HEK293T (cell line): ENCODE results near the gene CLSTN1.

ENCODE experiments used
- CTCF ChIA-PET: fragments of 350-600 bp; formaldehyde crosslinking; extraction: SDS; loops from one replicate; lab custom pipeline; 2021; ENCODE audit warnings: antibody characterized with exemption, inconsistent platforms; lab: Yijun Ruan, JAX
- POLR2A ChIA-PET: fragments of 350-600 bp; formaldehyde crosslinking; extraction: SDS; loops from one replicate; lab custom pipeline; 2020; ENCODE audit warnings: antibody characterized with exemption, inconsistent platforms; lab: Yijun Ruan, JAX
- DNase-seq: peaks from one replicate; pipeline ENCODE4 v3.0.0; 2012; ENCODE audit warnings: mixed read lengths; ENCODE audit errors: extremely low spot score
- ARNT ChIP-seq: fragments of 450-650 bp; IDR thresholded peaks from 2 replicates; pipeline ENCODE4 v1.6.1; 2017; ENCODE audit warnings: mild to moderate bottlenecking
- BHLHE40 ChIP-seq: fragments of 450-650 bp; IDR thresholded peaks from 2 replicates; pipeline ENCODE4 v1.6.1; 2016; ENCODE audit warnings: mild to moderate bottlenecking, moderate library complexity, borderline replicate concordance
- CTBP1 ChIP-seq: fragments of 450-650 bp; IDR thresholded peaks from 2 replicates; pipeline ENCODE4 v1.6.1; 2016; ENCODE audit warnings: borderline replicate concordance
- ELF4 ChIP-seq: fragments of 450-650 bp; IDR thresholded peaks from 2 replicates; pipeline ENCODE4 v1.6.1; 2017; ENCODE audit warnings: antibody characterized with exemption
- FOXA1 ChIP-seq: fragments of 450-650 bp; IDR thresholded peaks from 2 replicates; pipeline ENCODE4 v1.6.1; 2016; ENCODE audit warnings: mild to moderate bottlenecking
- FOXK2 ChIP-seq: fragments of 450-650 bp; IDR thresholded peaks from 2 replicates; pipeline ENCODE4 v1.6.1; 2016; ENCODE audit warnings: mild to moderate bottlenecking
- FOXM1 ChIP-seq: fragments of 450-650 bp; IDR thresholded peaks from 2 replicates; pipeline ENCODE4 v1.6.1; 2017; ENCODE audit warnings: mild to moderate bottlenecking, borderline replicate concordance
- HDGF ChIP-seq: fragments of 450-650 bp; IDR thresholded peaks from 2 replicates; pipeline ENCODE4 v1.6.1; 2017; ENCODE audit warnings: antibody characterized with exemption, borderline replicate concordance
- L3MBTL2 ChIP-seq: fragments of 450-650 bp; conservative IDR thresholded peaks from 2 replicates; pipeline ENCODE4 v1.6.1; 2016; ENCODE audit warnings: mild to moderate bottlenecking
- LEF1 ChIP-seq: fragments of 450-650 bp; IDR thresholded peaks from 2 replicates; pipeline ENCODE4 v1.6.1; 2017; ENCODE audit warnings: mild to moderate bottlenecking, borderline replicate concordance
- NFRKB ChIP-seq: fragments of 450-650 bp; IDR thresholded peaks from 2 replicates; pipeline ENCODE4 v1.6.1; 2016; ENCODE audit warnings: mild to moderate bottlenecking, moderate library complexity
- PKNOX1 ChIP-seq: fragments of 450-650 bp; IDR thresholded peaks from 2 replicates; pipeline ENCODE4 v1.6.1; 2016
- SP1 ChIP-seq: fragments of 450-650 bp; IDR thresholded peaks from 2 replicates; pipeline ENCODE4 v1.6.1; 2017
- SUZ12 ChIP-seq: fragments of 450-650 bp; IDR thresholded peaks from 2 replicates; pipeline ENCODE4 v1.6.1; 2016; ENCODE audit warnings: mild to moderate bottlenecking
- TARDBP ChIP-seq: fragments of 450-650 bp; IDR thresholded peaks from 2 replicates; pipeline ENCODE4 v1.6.1; 2016
- ZNF384 ChIP-seq: fragments of 450-650 bp; IDR thresholded peaks from 2 replicates; pipeline ENCODE4 v1.6.1; 2016

Gene CLSTN1

GRCh38 chr1:9721606-9722377 is 102.0 kb downstream of the CLSTN1 start:
- ChIA-PET POLR2A (no interaction called here), CTCF (interaction anchor here (0.6 to 1.5 kb wide), 11 partner anchors 9 to 1703 kb away, joined by 3 to 6 read pairs (median 4); no protein-coding TSS in a partner anchor)
- TF ChIP-seq L3MBTL2 (no peak; the same call in 1 of the 2 replicates), ELF4 (no peak), CTBP1 (no peak), SP1 (no peak), ZNF384 (no peak), NFRKB (no peak), TARDBP (no peak), ARNT (no peak), LEF1 (no peak), HDGF (no peak), SUZ12 (no peak), FOXK2 (no peak), PKNOX1 (no peak), BHLHE40 (no peak), FOXA1 (no peak), FOXM1 (no peak)
- DNase-seq, result peak; percentile 83

- DNase-seq, result no peak
- POLR2A ChIA-PET, result no interaction called here
- CTCF ChIA-PET, result interaction anchor here (0.6 to 1.5 kb wide), 10 partner anchors 8 to 1703 kb away, joined by 3 to 6 read pairs (median 4); no protein-coding TSS in a partner anchor
- TF ChIP-seq ELF4, result no peak
- no peak for TF ChIP-seq FOXA1
- TF ChIP-seq ZNF384, result no peak
- TF ChIP-seq NFRKB, result no peak
- no peak for TF ChIP-seq FOXM1
- no peak for TF ChIP-seq LEF1
- no peak for TF ChIP-seq BHLHE40
- no peak for TF ChIP-seq SUZ12
- no peak for TF ChIP-seq HDGF
- TF ChIP-seq PKNOX1, result no peak
- no peak for TF ChIP-seq CTBP1
- TF ChIP-seq ARNT, result no peak
- no peak for TF ChIP-seq L3MBTL2
- TF ChIP-seq SP1, result no peak
- TF ChIP-seq TARDBP, result no peak
- no peak for TF ChIP-seq FOXK2
These were observed 102.8 kb downstream of the CLSTN1 start for GRCh38 chr1:9720785-9721605.

- no peak for DNase-seq
- POLR2A ChIA-PET, result no interaction called here
These were observed 103.6 kb downstream of the CLSTN1 start for GRCh38 chr1:9719978-9720722.

GRCh38 chr1:9718006-9718680 is 105.6 kb downstream of the CLSTN1 start:
- CTCF ChIA-PET, result interaction anchor here (0.9 kb wide), 1 partner anchor 451 kb away, joined by 3 read pairs; no protein-coding TSS in a partner anchor
- POLR2A ChIA-PET, result no interaction called here
- TF ChIP-seq BHLHE40 (no peak), LEF1 (no peak), FOXA1 (no peak), ZNF384 (no peak), SUZ12 (no peak), PKNOX1 (no peak), HDGF (no peak), ELF4 (no peak), L3MBTL2 (no peak), SP1 (no peak), FOXM1 (no peak), CTBP1 (no peak), TARDBP (no peak), NFRKB (no peak), ARNT (no peak), FOXK2 (no peak)
- no peak for DNase-seq

More at GRCh38 chr1:9719978-9720722, 103.6 kb downstream of the CLSTN1 start:
- CTCF ChIA-PET, result interaction anchor here (1.3 kb wide), 1 partner anchor 23 kb away, joined by 4 read pairs; no protein-coding TSS in a partner anchor
- TF ChIP-seq TARDBP, result no peak
- no peak for TF ChIP-seq FOXM1
- TF ChIP-seq FOXA1, result no peak
- no peak for TF ChIP-seq ELF4
- TF ChIP-seq PKNOX1, result no peak
- no peak for TF ChIP-seq NFRKB
- TF ChIP-seq CTBP1, result no peak
- no peak for TF ChIP-seq FOXK2
- TF ChIP-seq SP1, result no peak
- no peak for TF ChIP-seq SUZ12
- no peak for TF ChIP-seq L3MBTL2
- TF ChIP-seq LEF1, result no peak
- TF ChIP-seq HDGF, result no peak
- TF ChIP-seq ARNT, result no peak
- TF ChIP-seq ZNF384, result no peak
- no peak for TF ChIP-seq BHLHE40
